H1 (cell line): ENCODE measurements around the gene KDM8.

Source experiments
- JUN ChIP-seq: IDR thresholded peaks from 2 replicates; pipeline ENCODE4 v1.6.1; 2011; ENCODE audit warnings: low read depth, mild to moderate bottlenecking, improper control_type of control experiment, low read length
- POLR2AphosphoS5 ChIP-seq: IDR thresholded peaks from 2 replicates; pipeline ENCODE4 v1.6.1; 2011; ENCODE audit warnings: low read depth, low read length
- TF ChIP-seq, protein P1 (sequence below), 3 experiments: IDR thresholded peaks; 1 replicate in 2 of 3; 2 replicates in 1 of 3; pipeline versions ENCODE4 v1.5.1 to v1.6.1; 2011; ENCODE audit warnings: low read length in 3 of 3, mild to moderate bottlenecking in 3 of 3, inconsistent platforms in 2 of 3, low read depth in 1 of 3, moderate library complexity in 1 of 3; ENCODE audit not compliant: insufficient read depth in 1 of 3; ENCODE audit errors: control extremely low read depth in 1 of 3

DNA sequence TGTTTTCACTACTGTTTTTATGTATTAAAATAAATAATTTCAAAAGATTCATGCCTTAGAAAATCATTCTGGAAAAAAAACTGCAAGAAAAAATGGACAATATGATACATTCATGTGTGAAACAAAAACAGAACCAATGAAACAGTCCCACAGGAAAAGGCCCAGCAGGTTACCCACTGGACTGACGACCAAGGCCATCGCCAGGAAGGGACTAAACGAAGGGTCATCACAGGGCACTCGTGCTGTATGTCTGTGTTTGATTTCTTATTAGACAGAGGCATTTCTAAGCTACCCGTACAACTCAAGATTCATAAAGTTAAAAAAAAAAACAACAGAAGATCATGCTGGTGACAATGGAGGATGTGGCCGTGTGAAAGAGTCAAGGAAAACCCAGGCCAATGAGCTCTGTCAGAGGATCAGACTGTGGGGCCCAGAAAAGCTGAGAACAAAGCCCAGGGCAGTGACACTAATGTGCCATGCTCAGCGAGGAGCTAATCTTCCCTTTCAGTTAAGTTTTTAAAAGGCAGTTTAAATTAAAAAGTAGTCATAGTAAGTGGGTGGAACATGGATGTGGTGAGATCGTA is 33.4 kb downstream of the KDM8 start:
- TF ChIP-seq POLR2AphosphoS5 (no peak), JUN (no peak)
- TF ChIP-seq, protein P1, sequence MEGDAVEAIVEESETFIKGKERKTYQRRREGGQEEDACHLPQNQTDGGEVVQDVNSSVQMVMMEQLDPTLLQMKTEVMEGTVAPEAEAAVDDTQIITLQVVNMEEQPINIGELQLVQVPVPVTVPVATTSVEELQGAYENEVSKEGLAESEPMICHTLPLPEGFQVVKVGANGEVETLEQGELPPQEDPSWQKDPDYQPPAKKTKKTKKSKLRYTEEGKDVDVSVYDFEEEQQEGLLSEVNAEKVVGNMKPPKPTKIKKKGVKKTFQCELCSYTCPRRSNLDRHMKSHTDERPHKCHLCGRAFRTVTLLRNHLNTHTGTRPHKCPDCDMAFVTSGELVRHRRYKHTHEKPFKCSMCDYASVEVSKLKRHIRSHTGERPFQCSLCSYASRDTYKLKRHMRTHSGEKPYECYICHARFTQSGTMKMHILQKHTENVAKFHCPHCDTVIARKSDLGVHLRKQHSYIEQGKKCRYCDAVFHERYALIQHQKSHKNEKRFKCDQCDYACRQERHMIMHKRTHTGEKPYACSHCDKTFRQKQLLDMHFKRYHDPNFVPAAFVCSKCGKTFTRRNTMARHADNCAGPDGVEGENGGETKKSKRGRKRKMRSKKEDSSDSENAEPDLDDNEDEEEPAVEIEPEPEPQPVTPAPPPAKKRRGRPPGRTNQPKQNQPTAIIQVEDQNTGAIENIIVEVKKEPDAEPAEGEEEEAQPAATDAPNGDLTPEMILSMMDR (IDR thresholded peaks at IDR 0.05; ENCODE audit: control extremely low read depth in 1 of 3, insufficient read depth in 1 of 3, low read depth in 1 of 3, low read length in 3 of 3), result no peak
